Stimulated activated CD8-positive, alpha-beta memory T cell treated with anti-CD3 and anti-CD28 coated beads, Interleukin-7, amount 100 ng/mL, for 4 hours (primary cell): ENCODE data around the gene ADARB2.

Experiments used
- DNase-seq, 2 donors: peaks; one replicate each; pipeline ENCODE4 v3.0.0-alpha.2; 2020; ENCODE audit warnings: low read depth in 2 of 2

Gene ADARB2

GRCh38 chr10:1569208-1569607 lies 168.1 kb downstream of the ADARB2 start:
- DNase-seq = no peak

GRCh38 chr10:1567742-1568495 lies 169.4 kb downstream of the ADARB2 start:
- DNase-seq = no peak

- DNase-seq = no peak
These were observed 170.2 kb downstream of the ADARB2 start for GRCh38 chr10:1567152-1567551.

- no peak for DNase-seq
These were observed 172.5 kb downstream of the ADARB2 start for GRCh38 chr10:1564791-1565190.

GRCh38 chr10:1563028-1563427 lies 174.3 kb downstream of the ADARB2 start:
- DNase-seq = no peak

GRCh38 chr10:1561731-1562337 lies 175.5 kb downstream of the ADARB2 start:
- DNase-seq = no peak

GRCh38 chr10:1560535-1561192 lies 176.7 kb downstream of the ADARB2 start:
- DNase-seq = no peak

- DNase-seq = no peak
These were observed 177.6 kb downstream of the ADARB2 start for GRCh38 chr10:1559761-1560160.

GRCh38 chr10:1559311-1559710 lies 178.0 kb downstream of the ADARB2 start:
- DNase-seq = no peak

GRCh38 chr10:1558906-1559305 lies 178.4 kb downstream of the ADARB2 start:
- DNase-seq = no peak

GRCh38 chr10:1557081-1557480 lies 180.2 kb downstream of the ADARB2 start:
- no peak for DNase-seq

GRCh38 chr10:1556496-1556895 lies 180.8 kb downstream of the ADARB2 start:
- no peak for DNase-seq

- DNase-seq = no peak
These were observed 183.4 kb downstream of the ADARB2 start for GRCh38 chr10:1553951-1554350.

- DNase-seq = no peak
These were observed 184.2 kb downstream of the ADARB2 start for GRCh38 chr10:1552881-1553670.

- no peak for DNase-seq
These were observed 184.9 kb downstream of the ADARB2 start for GRCh38 chr10:1552406-1552805.

GRCh38 chr10:1551636-1552338 lies 185.5 kb downstream of the ADARB2 start:
- no peak for DNase-seq

- no peak for DNase-seq
These were observed 186.7 kb downstream of the ADARB2 start for GRCh38 chr10:1550616-1551015.

- DNase-seq = no peak
These were observed 187.1 kb downstream of the ADARB2 start for GRCh38 chr10:1550291-1550595.

GRCh38 chr10:1549591-1550290 lies 187.6 kb downstream of the ADARB2 start:
- no peak for DNase-seq

GRCh38 chr10:1548596-1548995 lies 188.7 kb downstream of the ADARB2 start:
- no peak for DNase-seq

GRCh38 chr10:1548146-1548545 lies 189.2 kb downstream of the ADARB2 start:
- DNase-seq = no peak
